H1 (cell line): ENCODE results near the gene ARID1B. TPM values are rescaled to one million over a fixed set of nuclear protein-coding genes. Genes with fewer than 3 reads are reported as not detected.

Experiments used
- CTCF ChIA-PET: fragments of 300-600 bp; sonication (Branson Sonifier 250); formaldehyde crosslinking; loops from one replicate; lab custom pipeline; 2021; ENCODE audit not compliant: partially characterized antibody; lab: Charles Lee
- POLR2A ChIA-PET: fragments of 300-600 bp; sonication (Branson Sonifier 250); formaldehyde crosslinking; loops from one replicate; lab custom pipeline; 2021; ENCODE audit warnings: inconsistent platforms; ENCODE audit not compliant: partially characterized antibody; lab: Charles Lee
- DNase-seq, 2 experiments: peaks; one replicate each; pipeline versions ENCODE4 v3.0.0 to v3.0.0-alpha.2; 2010 to 2022; ENCODE audit warnings: low spot score in 2 of 2, low read depth in 1 of 2, mixed read lengths in 1 of 2
- FAIRE-seq: peaks from 2 replicates; lab custom pipeline; 2011; peaks lifted over from hg19 to GRCh38; lab: Jason Lieb, UNC
- H2AFZ ChIP-seq: 2 replicates; pipeline ENCODE4 v1.8.1; 2012; ENCODE audit warnings: low read length, inconsistent platforms
- H2AK5ac ChIP-seq: 2 replicates; pipeline ENCODE4 v1.6.1; 2013; ENCODE audit warnings: low read depth, low read length
- H2BK120ac ChIP-seq: replicated peaks from 2 replicates; pipeline ENCODE3; 2013; ENCODE audit warnings: low read depth, low read length, inconsistent platforms
- H2BK12ac ChIP-seq: 2 replicates; pipeline ENCODE4 v1.6.1; 2013; ENCODE audit warnings: low read depth, low read length
- H2BK15ac ChIP-seq: 2 replicates; pipeline ENCODE4 v1.6.1; 2013; ENCODE audit warnings: low read length
- H2BK20ac ChIP-seq: 2 replicates; pipeline ENCODE4 v1.6.1; 2013; ENCODE audit warnings: low read length
- H2BK5ac ChIP-seq: 2 replicates; pipeline ENCODE4 v1.6.1; 2013; ENCODE audit warnings: low read depth, low read length
- H3K14ac ChIP-seq: 2 replicates; pipeline ENCODE4 v1.6.1; 2013; ENCODE audit warnings: inconsistent platforms; ENCODE audit not compliant: insufficient read length
- H3K18ac ChIP-seq: 2 replicates; pipeline ENCODE4 v1.6.1; 2013; ENCODE audit warnings: low read length; ENCODE audit errors: extremely low read depth
- H3K23ac ChIP-seq: 2 replicates; pipeline ENCODE4 v1.6.1; 2013; ENCODE audit warnings: inconsistent platforms; ENCODE audit not compliant: insufficient read length
- H3K23me2 ChIP-seq: 2 replicates; pipeline ENCODE4 v1.6.1; 2013; ENCODE audit warnings: low read depth, low read length
- H3K27ac ChIP-seq: 2 replicates; pipeline ENCODE4 v1.6.1; 2011; ENCODE audit warnings: low read depth, low read length, inconsistent platforms
- H3K27me3 ChIP-seq, 4 experiments: replicated peaks in 1 of 4; 1 replicate in 1 of 4; 2 replicates in 3 of 4; pipeline versions ENCODE4 v1.6.1 to v1.8.1; 2011 to 2013; ENCODE audit warnings: low read length in 3 of 4, mild to moderate bottlenecking in 3 of 4, inconsistent platforms in 2 of 4, mixed read lengths in 2 of 4, moderate library complexity in 1 of 4; ENCODE audit not compliant: control insufficient read depth in 3 of 4, insufficient read depth in 3 of 4; ENCODE audit errors: extremely low read depth in 1 of 4
- H3K36me3 ChIP-seq, 4 experiments: 2 replicates each; pipeline versions ENCODE4 v1.6.1 to v1.8.1; 2011 to 2013; ENCODE audit warnings: mild to moderate bottlenecking in 4 of 4, low read length in 3 of 4, moderate library complexity in 2 of 4, control low read depth in 1 of 4, inconsistent platforms in 1 of 4; ENCODE audit not compliant: insufficient read depth in 4 of 4, control insufficient read depth in 2 of 4
- H3K4ac ChIP-seq: replicated peaks from 2 replicates; pipeline ENCODE3; 2013; ENCODE audit warnings: low read length, low read depth, mixed read lengths, inconsistent platforms; ENCODE audit not compliant: insufficient read length
- H3K4me1 ChIP-seq, 4 experiments: replicated peaks in 1 of 4; 1 replicate in 1 of 4; 2 replicates in 3 of 4; pipeline versions ENCODE4 v1.6.1 to v1.8.1; 2011 to 2013; ENCODE audit warnings: low read length in 3 of 4, inconsistent platforms in 2 of 4, mixed read lengths in 1 of 4; ENCODE audit not compliant: insufficient read depth in 4 of 4, control insufficient read depth in 3 of 4
- H3K4me2 ChIP-seq, 2 experiments: 2 replicates each; pipeline versions ENCODE4 v1.6.1 to v1.8.1; 2011 to 2013; ENCODE audit warnings: low read depth in 2 of 2, low read length in 2 of 2, control low read depth in 1 of 2, inconsistent platforms in 1 of 2, mild to moderate bottlenecking in 1 of 2; ENCODE audit not compliant: insufficient read depth in 1 of 2
- H3K4me3 ChIP-seq, 4 experiments: fragments of 200-600, 300-600 bp in 1 of 4; sonication (generic), shearing (Covaris generic), sonication (Bioruptor Twin) in 1 of 4; 2 replicates each; pipeline versions ENCODE4 v1.5.1 to v1.8.1; 2011 to 2016; ENCODE audit warnings: low read length in 4 of 4, low read depth in 3 of 4, control low read depth in 2 of 4, inconsistent platforms in 2 of 4, mild to moderate bottlenecking in 2 of 4, mixed read lengths in 1 of 4, moderate library complexity in 1 of 4; ENCODE audit not compliant: insufficient read depth in 2 of 4; ENCODE audit errors: extremely low read depth in 1 of 4
- H3K56ac ChIP-seq: replicated peaks from 2 replicates; pipeline ENCODE3; 2013; ENCODE audit warnings: low read depth, mild to moderate bottlenecking, mixed read lengths, low read length, inconsistent platforms; ENCODE audit not compliant: insufficient read length
- H3K79me1 ChIP-seq: 2 replicates; pipeline ENCODE4 v1.6.1; 2013; ENCODE audit warnings: low read depth, low read length, control low read depth
- H3K79me2 ChIP-seq, 2 experiments: 2 replicates each; pipeline versions ENCODE4 v1.6.1 to v1.8.1; 2012 to 2013; ENCODE audit warnings: low read length in 2 of 2, mild to moderate bottlenecking in 2 of 2, inconsistent platforms in 1 of 2; ENCODE audit not compliant: insufficient read depth in 2 of 2, control insufficient read depth in 1 of 2
- H3K9ac ChIP-seq, 4 experiments: replicated peaks in 1 of 4; 1 replicate in 1 of 4; 2 replicates in 3 of 4; pipeline versions ENCODE4 v1.6.1 to v1.8.1; 2011 to 2013; ENCODE audit warnings: low read depth in 3 of 4, low read length in 3 of 4, control low read depth in 2 of 4, mild to moderate bottlenecking in 2 of 4, moderate library complexity in 2 of 4, inconsistent platforms in 1 of 4; ENCODE audit errors: extremely low read depth in 1 of 4
- H3K9me3 ChIP-seq, 2 experiments: 2 replicates each; pipeline versions ENCODE4 v1.6.1 to v1.8.1; 2012 to 2013; ENCODE audit warnings: mild to moderate bottlenecking in 2 of 2, moderate library complexity in 2 of 2, control low read depth in 1 of 2, inconsistent platforms in 1 of 2, low read depth in 1 of 2, low read length in 1 of 2, mixed read lengths in 1 of 2; ENCODE audit not compliant: insufficient read depth in 2 of 2
- H4K20me1 ChIP-seq, 2 experiments: replicated peaks in 1 of 2; 2 replicates each; pipeline versions ENCODE3 to v1.8.1; 2011 to 2013; ENCODE audit warnings: inconsistent platforms in 2 of 2, low read length in 2 of 2, mild to moderate bottlenecking in 1 of 2; ENCODE audit not compliant: insufficient read depth in 2 of 2, control insufficient read depth in 1 of 2
- H4K5ac ChIP-seq: 2 replicates; pipeline ENCODE4 v1.6.1; 2013; ENCODE audit warnings: low read length, low read depth, mixed read lengths, inconsistent platforms; ENCODE audit not compliant: insufficient read length
- H4K8ac ChIP-seq: 2 replicates; pipeline ENCODE4 v1.8.0; 2013; ENCODE audit warnings: mild to moderate bottlenecking, moderate library complexity, low read length, inconsistent platforms; ENCODE audit not compliant: insufficient read depth; ENCODE audit errors: extremely low read depth
- H4K91ac ChIP-seq: replicated peaks from 2 replicates; pipeline ENCODE3; 2013; ENCODE audit warnings: low read length, mixed read lengths, inconsistent platforms; ENCODE audit not compliant: insufficient read length
- WGBS, 2 experiments: shearing (Covaris generic) in 1 of 2; methylation state at CpG; one replicate each; pipeline versions ENCODE4 v1.1.6 to v1.1.7; 2013 to 2015; ENCODE audit warnings: low lambda C conversion rate in 2 of 2, mixed read lengths in 2 of 2, inconsistent platforms in 1 of 2, low coverage in 1 of 2, missing lambda C conversion rate in 1 of 2; ENCODE audit not compliant: insufficient replicate concordance in 2 of 2, insufficient coverage in 1 of 2, insufficient read length in 1 of 2; ENCODE audit errors: extremely low coverage in 1 of 2, missing lambda C conversion rate in 1 of 2; 5-methylcytosine and 5-hydroxymethylcytosine counted together
- polyA plus RNA-seq, 7 experiments: library from polyadenylated mRNA; depleted of rRNA in 3 of 7; stranded (reverse) in 5 of 7; unstranded in 2 of 7; fragments of >200 nt in 5 of 7; fragments of 200-250 nt in 2 of 7; gene quantifications; 1 replicate in 5 of 7; 2 replicates in 1 of 7; 4 replicates in 1 of 7; pipeline versions ENCODE4 v1.2.1 to v1.2.3, GENCODE V29; 2011 to 2013; ENCODE audit warnings: missing spikeins in 2 of 7, mixed read lengths in 2 of 7
- total RNA-seq: library from RNA; stranded (reverse); fragmentation: NEBNext Ultra II Directional; extraction: Animal tissue kit (Norgen Biotek cat#: 25700); gene quantifications from 2 replicates; pipeline ENCODE4 v1.2.1, GENCODE V29; 2021
- TF ChIP-seq, protein P1 (sequence below): IDR thresholded peaks from 2 replicates; pipeline ENCODE4 v1.6.1; 2012; ENCODE audit warnings: inconsistent platforms

ARID1B gene
- total and polyA plus RNA-seq, 2 of the 8 experiments (the other 6 are each of a cell fraction or from before 2014, with no cell fraction given), result 24.3 to 70.3 TPM

DNA sequence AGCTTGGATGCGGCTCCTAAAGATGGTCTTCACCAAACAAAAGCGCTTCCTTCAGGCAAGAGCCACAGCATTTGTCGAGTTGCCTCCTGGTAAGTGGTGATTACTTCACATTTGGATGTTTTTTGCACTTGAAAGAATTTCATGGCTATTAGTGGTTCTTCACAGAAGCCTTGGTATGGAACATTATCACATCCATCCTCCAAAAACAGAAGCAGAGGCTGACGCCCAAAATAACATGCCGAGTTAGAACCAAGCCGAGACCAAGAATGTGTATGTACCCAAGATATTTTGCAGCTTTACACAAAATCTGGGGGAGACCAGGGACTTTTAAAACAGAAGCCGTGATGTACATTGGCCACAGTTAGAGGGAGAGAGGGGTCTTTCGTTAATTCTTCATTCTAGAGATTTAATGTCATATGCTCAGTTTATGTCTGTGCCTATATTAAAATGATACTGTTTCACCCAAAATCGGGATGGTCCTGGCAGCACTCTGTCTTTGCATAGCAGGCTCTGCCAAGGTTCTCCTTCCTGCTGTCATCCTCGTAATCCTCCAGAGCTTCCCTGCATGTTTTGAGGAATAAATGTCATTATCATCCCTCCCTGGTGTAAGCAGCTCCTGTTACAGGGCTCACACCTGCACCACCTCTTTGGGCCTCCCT, 436.9 kb downstream of the ARID1B start:
- Histone ChIP-seq H2BK120ac (no peak overlapping the region), H4K5ac (no peak overlapping the region), H3K79me1 (no peaks in the 10 kb centered on the region), H3K14ac (no peak overlapping the region), H4K91ac (no peak overlapping the region), H3K4me2 (no peak overlapping the region), H3K27ac (no peak overlapping the region), H3K4me1 (peaks cover 0 to 2% (median 0%) of the 10 kb centered on the region in 4 experiments; a peak in 1 of 7 replicates), H3K9ac (no peak overlapping the region), H2BK12ac (no peak overlapping the region), H3K23ac (no peak overlapping the region), H3K27me3 (no peaks in the 10 kb centered on the region), H3K79me2 (no peaks in the 10 kb centered on the region), H2BK5ac (no peak overlapping the region), H3K56ac (no peak overlapping the region), H3K4ac (no peak overlapping the region), H2BK15ac (no peak overlapping the region), H3K9me3 (no peaks in the 10 kb centered on the region), H4K8ac (no peak overlapping the region), H3K4me3 (no peak overlapping the region), H3K23me2 (no peaks in the 10 kb centered on the region), H2AFZ (no peak overlapping the region), H2AK5ac (no peak overlapping the region), H3K18ac (no peak overlapping the region), H4K20me1 (peaks cover 0 to 2% of the 10 kb centered on the region in 2 experiments), H2BK20ac (no peak overlapping the region), H3K36me3 (no peaks in the 10 kb centered on the region)
- WGBS, 2 experiments, result 93% methylated on average over 10 of the region's 10 CpGs; no CpG with 5 or more reads in 1 of the 2 experiments
- peak in 1 of 2 experiments; percentile 14 for DNase-seq
- no peak for FAIRE-seq
- POLR2A ChIA-PET, result no interaction called here
- CTCF ChIA-PET, result interaction anchor here (0.7 to 1.3 kb wide), 5 partner anchors 15 to 125 kb away, joined by 3 read pairs; no protein-coding TSS in a partner anchor
- TF ChIP-seq, protein P1, sequence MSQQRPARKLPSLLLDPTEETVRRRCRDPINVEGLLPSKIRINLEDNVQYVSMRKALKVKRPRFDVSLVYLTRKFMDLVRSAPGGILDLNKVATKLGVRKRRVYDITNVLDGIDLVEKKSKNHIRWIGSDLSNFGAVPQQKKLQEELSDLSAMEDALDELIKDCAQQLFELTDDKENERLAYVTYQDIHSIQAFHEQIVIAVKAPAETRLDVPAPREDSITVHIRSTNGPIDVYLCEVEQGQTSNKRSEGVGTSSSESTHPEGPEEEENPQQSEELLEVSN, result no peak
